Esophagus squamous epithelium (tissue), 5 donors: ENCODE results near the gene DRC3. TPM values are rescaled to one million over a fixed set of nuclear protein-coding genes. Genes with fewer than 3 reads are reported as not detected.

Source experiments
- DNase-seq: peaks from one replicate; lab custom pipeline; 2025; lab: John Stamatoyannopoulos, UW
- H3K27ac ChIP-seq, 4 donors: fragments of 200-600 bp; sonication (generic); one replicate each; pipeline ENCODE4 v1.5.1; 2016 to 2019; ENCODE audit warnings: mild to moderate bottlenecking in 1 of 4
- H3K27me3 ChIP-seq, 4 donors: fragments of 200-600 bp; sonication (generic); 1 replicate in 3 of 4; 2 replicates in 1 of 4; pipeline versions ENCODE4 v1.5.1 to v1.6.0; 2017 to 2021; ENCODE audit warnings: antibody characterized with exemption in 1 of 4
- H3K36me3 ChIP-seq, 3 donors: fragments of 200-600 bp; sonication (generic); one replicate each; pipeline ENCODE4 v1.5.1; 2016 to 2019
- H3K4me1 ChIP-seq, 3 donors: fragments of 200-600 bp; sonication (generic); one replicate each; pipeline ENCODE4 v1.5.1; 2017 to 2019
- H3K4me3 ChIP-seq, 4 donors: fragments of 200-600 bp; sonication (generic); 1 replicate in 3 of 4; 2 replicates in 1 of 4; pipeline ENCODE4 v1.5.1; 2016 to 2019; ENCODE audit warnings: mild to moderate bottlenecking in 2 of 4, moderate library complexity in 1 of 4
- H3K9me3 ChIP-seq, 3 donors: fragments of 200-600 bp; sonication (generic); one replicate each; pipeline ENCODE4 v1.5.1; 2016 to 2019
- POLR2A ChIP-seq, 4 donors: fragments of 450-650 bp; IDR thresholded peaks; one replicate each; pipeline ENCODE4 v1.6.1; 2017; ENCODE audit warnings: antibody characterized with exemption in 4 of 4, mild to moderate bottlenecking in 4 of 4, moderate library complexity in 3 of 4
- whole genome bisulfite sequencing, 2 donors: methylation state at CpG; one replicate each; pipeline ENCODE4 v1.1.5; 2018; 5-methylcytosine and 5-hydroxymethylcytosine counted together
- intact Hi-C: fragments of 100-400 bp; cut with DNase I; formaldehyde crosslinking; loops from one replicate; pipeline ENCODE4 v1.15.0; 2022
- total RNA-seq, 4 donors: library from RNA; depleted of rRNA; stranded (reverse); fragments of >200 nt; gene quantifications; one replicate each; pipeline ENCODE4 v1.1.0, GENCODE V29; 2016
- TF ChIP-seq, protein P1 (sequence below), 6 experiments: fragments of 450-650 bp in 4 of 6; fragments of 200-600 bp in 2 of 6; sonication (generic) in 2 of 6; IDR thresholded peaks; one replicate each; pipeline ENCODE4 v1.5.1; 2016 to 2019; ENCODE audit warnings: antibody characterized with exemption in 6 of 6, mild to moderate bottlenecking in 4 of 6, moderate library complexity in 4 of 6
- donor health status: DM: yes; HTN: yes; CAD: no.

The DRC3 gene
- total RNA-seq, 4 donors from 2014 or later: 0.11 to 2.5 (median 1.3) TPM

DNA sequence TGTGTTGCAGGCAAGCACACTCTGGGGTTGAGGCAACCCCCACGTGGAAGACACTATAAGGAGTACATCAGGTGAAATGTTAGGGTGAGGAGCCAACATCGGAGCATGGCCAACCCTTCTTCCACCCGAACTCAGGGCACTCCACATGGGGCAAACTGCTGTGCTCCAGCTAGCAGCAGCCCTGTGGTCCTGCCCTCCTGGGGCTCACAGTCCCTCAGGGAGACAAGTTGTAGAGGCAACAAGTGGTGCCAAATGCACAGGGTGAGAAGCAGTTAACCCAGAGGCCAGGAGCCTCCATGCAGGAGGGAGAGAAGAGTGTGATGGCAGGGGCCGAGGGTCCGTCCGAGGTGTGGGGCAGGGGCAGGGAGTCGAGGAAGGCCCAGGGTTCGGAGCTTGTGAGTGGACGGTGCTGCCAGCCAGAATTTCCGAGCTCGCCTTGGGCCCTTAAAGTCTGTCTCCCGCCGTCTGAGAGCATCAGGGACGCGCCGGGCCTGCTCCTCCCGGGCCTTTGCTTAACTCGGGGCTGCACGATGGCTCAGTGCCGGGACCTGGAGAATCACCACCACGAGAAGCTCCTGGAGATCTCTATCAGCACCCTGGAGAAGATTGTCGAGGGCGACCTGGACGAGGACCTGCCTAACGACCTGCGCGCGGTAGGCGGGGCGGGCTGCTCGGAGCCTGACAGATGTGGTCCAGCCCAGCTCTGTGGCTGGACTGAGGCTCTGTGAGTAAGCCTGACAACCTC is 34.0 kb downstream of the DRC3 start:
- Histone ChIP-seq H3K9me3 (peaks cover 0 to 5% (median 0%) of the 10 kb centered on the region in 3 donors), H3K36me3 (peaks cover 0 to 51% (median 3%) of the 10 kb centered on the region in 3 donors), H3K27me3 (no peaks in the 10 kb centered on the region), H3K4me3 (no peak overlapping the region), H3K27ac (no peak overlapping the region), H3K4me1 (no peaks in the 10 kb centered on the region)
- TF ChIP-seq, protein P1, sequence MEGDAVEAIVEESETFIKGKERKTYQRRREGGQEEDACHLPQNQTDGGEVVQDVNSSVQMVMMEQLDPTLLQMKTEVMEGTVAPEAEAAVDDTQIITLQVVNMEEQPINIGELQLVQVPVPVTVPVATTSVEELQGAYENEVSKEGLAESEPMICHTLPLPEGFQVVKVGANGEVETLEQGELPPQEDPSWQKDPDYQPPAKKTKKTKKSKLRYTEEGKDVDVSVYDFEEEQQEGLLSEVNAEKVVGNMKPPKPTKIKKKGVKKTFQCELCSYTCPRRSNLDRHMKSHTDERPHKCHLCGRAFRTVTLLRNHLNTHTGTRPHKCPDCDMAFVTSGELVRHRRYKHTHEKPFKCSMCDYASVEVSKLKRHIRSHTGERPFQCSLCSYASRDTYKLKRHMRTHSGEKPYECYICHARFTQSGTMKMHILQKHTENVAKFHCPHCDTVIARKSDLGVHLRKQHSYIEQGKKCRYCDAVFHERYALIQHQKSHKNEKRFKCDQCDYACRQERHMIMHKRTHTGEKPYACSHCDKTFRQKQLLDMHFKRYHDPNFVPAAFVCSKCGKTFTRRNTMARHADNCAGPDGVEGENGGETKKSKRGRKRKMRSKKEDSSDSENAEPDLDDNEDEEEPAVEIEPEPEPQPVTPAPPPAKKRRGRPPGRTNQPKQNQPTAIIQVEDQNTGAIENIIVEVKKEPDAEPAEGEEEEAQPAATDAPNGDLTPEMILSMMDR (IDR thresholded peaks at IDR 0.05): no peak
- no peak for TF ChIP-seq POLR2A (IDR thresholded peaks at IDR 0.05)
- intact Hi-C loops: no loop called here
- no peak for DNase-seq
- 93 to 94% methylated on average over 9 to 13 of the region's 31 CpGs for WGBS, 2 donors

DNA sequence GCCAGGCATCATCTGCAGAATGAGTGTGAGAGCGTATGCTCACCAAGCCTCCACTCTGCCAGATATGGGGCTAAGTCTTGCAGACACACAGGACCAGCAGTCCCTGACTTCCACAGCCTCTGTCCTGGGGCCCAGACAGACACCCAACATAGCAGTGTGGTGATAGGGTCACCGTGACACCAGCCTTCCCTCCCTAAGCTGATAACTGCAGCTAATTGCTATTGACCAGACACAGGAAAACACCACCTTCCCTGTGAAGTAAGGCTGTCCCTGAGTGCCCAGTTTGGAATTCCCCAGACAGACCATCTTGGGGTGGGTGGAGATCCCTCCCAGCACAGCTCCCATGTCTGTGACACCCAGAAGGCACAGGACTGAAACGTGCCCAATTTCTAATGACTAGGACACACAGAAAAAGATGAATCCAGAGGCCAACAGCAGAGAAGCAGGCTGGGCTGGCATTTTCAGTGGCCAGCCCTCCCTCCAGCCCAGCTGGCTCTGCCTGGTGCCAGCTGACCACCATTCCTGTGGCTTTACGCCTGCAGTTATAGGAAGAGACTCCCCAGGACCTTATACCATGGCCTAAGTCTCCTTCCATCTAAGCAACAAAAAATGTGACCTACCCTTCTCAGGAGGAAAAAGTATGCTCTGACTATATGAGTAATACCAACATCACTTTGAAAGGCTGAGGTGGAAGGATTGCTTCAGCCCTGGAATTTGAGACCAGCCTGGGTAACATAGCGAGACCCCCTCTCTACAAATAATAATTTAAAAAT is 36.0 kb downstream of the DRC3 start:
- intact Hi-C loops: no loop called here
- Histone ChIP-seq H3K4me1 (no peaks in the 10 kb centered on the region), H3K27me3 (no peaks in the 10 kb centered on the region), H3K4me3 (no peak overlapping the region), H3K9me3 (peaks cover 0 to 5% (median 0%) of the 10 kb centered on the region in 3 donors), H3K36me3 (peaks cover 0 to 54% (median 3%) of the 10 kb centered on the region in 3 donors), H3K27ac (no peak overlapping the region)
- DNase-seq: no peak
- no peak for TF ChIP-seq POLR2A (IDR thresholded peaks at IDR 0.05)
- TF ChIP-seq, protein P1 (IDR thresholded peaks at IDR 0.05): no peak
- WGBS, 2 donors: 57 to 81% methylated on average over 3 to 5 of the region's 5 CpGs

DNA sequence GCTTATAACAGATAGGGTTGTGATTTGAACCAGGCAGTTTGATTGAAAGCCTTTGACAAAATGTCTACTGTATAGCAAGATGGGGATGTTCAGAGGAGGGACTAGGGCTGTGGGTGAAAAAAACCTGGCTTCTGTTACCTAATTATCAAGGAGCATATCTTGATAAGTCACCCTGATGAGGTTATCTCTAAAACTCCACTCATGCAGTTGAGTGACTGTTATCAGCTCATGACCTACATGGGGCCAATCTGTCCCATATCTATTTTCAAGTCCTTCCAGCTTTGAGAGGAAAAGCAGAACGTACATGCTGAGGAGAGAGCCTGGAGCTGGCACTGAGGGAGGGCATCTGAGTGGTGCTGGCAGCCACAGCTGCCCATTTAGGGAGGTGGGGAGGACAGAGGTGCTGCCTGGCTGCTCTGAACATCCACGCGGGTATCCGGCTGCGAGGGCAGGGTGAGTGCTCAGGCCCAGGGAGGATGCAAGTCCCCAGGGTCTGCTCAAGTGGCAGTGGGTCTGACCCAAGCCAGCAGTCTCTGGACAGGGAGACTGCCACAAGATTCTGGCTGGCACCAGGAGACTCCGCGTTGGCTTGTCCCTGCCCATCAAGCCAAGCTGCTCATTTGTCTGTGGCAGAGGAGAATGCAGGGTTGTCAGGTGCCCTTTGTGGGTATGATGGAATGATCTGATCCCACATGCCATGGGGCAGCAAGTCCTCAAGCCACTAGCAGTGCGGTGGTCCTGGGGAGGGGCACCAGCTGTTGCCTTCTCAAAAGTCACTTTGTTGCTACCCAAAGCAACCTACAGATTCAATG is 37.2 kb downstream of the DRC3 start:
- TF ChIP-seq POLR2A (IDR thresholded peaks at IDR 0.05): no peak
- TF ChIP-seq, protein P1 (IDR thresholded peaks at IDR 0.05): no peak
- no peak for DNase-seq
- H3K4me1 ChIP-seq: no peaks in the 10 kb centered on the region
- WGBS, 2 donors: 42 to 87% methylated on average over 3 to 4 of the region's 8 CpGs
- H3K9me3 ChIP-seq: peaks cover 0 to 5% (median 0%) of the 10 kb centered on the region in 3 donors
- intact Hi-C loops: loop anchor here (10.0 kb wide), 1 partner anchor 115 kb away; no protein-coding TSS in a partner anchor
- H3K27ac ChIP-seq: no peak overlapping the region
- no peak overlapping the region for H3K4me3 ChIP-seq
- no peaks in the 10 kb centered on the region for H3K27me3 ChIP-seq
- peaks cover 0 to 58% (median 3%) of the 10 kb centered on the region in 3 donors for H3K36me3 ChIP-seq

GRCh38 chr17:18011286-18011685 is 38.6 kb downstream of the DRC3 start:
- H3K36me3 ChIP-seq: peaks cover 3 to 69% (median 7%) of the 10 kb centered on the region in 3 donors
- DNase-seq: no peak
- no peak overlapping the region for H3K27ac ChIP-seq
- peaks cover 0 to 5% (median 0%) of the 10 kb centered on the region in 3 donors for H3K9me3 ChIP-seq
- no peaks in the 10 kb centered on the region for H3K4me1 ChIP-seq
- H3K27me3 ChIP-seq: no peaks in the 10 kb centered on the region
- no peak for TF ChIP-seq POLR2A (IDR thresholded peaks at IDR 0.05)
- TF ChIP-seq, protein P1 (IDR thresholded peaks at IDR 0.05): no peak
- no peak overlapping the region for H3K4me3 ChIP-seq
- intact Hi-C loops: loop anchor here (10.0 kb wide), 1 partner anchor 116 kb away; no protein-coding TSS in a partner anchor
- WGBS, 2 donors: 88 to 100% methylated on average over 2 to 5 of the region's 5 CpGs
